Spleen (tissue), 7 donors: ENCODE data around the gene YES1.

Experiments used
- POLR2A ChIP-seq, 3 donors: fragments of 450-650 bp; IDR thresholded peaks; one replicate each; pipeline ENCODE4 v1.5.1; 2017; ENCODE audit warnings: antibody characterized with exemption in 3 of 3, mild to moderate bottlenecking in 1 of 3
- TF ChIP-seq, protein P1 (sequence below), 11 experiments: fragments of 200-600 bp in 7 of 11; fragments of 450-650 bp in 4 of 11; sonication (generic) in 4 of 11; IDR thresholded peaks in 8 of 11; conservative IDR thresholded peaks in 3 of 11; 1 replicate in 7 of 11; 2 replicates in 4 of 11; pipeline versions ENCODE4 v1.4.0 to v1.8.0; 2016 to 2021; ENCODE audit warnings: antibody characterized with exemption in 11 of 11, inconsistent platforms in 4 of 11, mild to moderate bottlenecking in 1 of 11
- donor health status: DM: no; HTN: no; CAD: no; lungs with moderate emphysema.
- donor health status: DM: no; HTN: no; CAD: no.
- donor health status: DM: no; HTN: no; CAD: no.

DNA sequence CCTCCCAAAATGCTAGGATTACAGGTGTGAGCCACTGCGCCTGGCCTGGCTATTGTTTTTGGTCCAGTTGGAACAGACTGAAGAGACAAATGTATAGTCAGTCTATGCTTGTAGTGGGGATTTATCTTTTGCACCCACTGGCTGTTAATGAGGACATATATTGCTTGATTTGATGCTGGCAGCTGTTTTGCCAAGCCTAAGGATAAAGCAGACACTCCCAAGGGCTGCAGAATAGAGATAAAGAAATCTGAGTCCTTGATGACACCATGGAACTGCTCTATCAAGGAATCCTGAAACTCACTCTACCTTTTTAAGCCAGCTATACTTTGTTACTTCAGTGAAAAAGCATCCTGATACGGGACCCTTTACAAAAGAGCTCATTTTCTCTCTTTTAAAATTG, 56.5 kb downstream of the YES1 start:
- TF ChIP-seq, protein P1, sequence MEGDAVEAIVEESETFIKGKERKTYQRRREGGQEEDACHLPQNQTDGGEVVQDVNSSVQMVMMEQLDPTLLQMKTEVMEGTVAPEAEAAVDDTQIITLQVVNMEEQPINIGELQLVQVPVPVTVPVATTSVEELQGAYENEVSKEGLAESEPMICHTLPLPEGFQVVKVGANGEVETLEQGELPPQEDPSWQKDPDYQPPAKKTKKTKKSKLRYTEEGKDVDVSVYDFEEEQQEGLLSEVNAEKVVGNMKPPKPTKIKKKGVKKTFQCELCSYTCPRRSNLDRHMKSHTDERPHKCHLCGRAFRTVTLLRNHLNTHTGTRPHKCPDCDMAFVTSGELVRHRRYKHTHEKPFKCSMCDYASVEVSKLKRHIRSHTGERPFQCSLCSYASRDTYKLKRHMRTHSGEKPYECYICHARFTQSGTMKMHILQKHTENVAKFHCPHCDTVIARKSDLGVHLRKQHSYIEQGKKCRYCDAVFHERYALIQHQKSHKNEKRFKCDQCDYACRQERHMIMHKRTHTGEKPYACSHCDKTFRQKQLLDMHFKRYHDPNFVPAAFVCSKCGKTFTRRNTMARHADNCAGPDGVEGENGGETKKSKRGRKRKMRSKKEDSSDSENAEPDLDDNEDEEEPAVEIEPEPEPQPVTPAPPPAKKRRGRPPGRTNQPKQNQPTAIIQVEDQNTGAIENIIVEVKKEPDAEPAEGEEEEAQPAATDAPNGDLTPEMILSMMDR (IDR thresholded peaks at IDR 0.05 in 8 of 11, conservative IDR thresholded peaks at IDR 0.05 in 3 of 11) = no peak
- no peak for TF ChIP-seq POLR2A (IDR thresholded peaks at IDR 0.05)
